Activated CD8-positive, alpha-beta T cell treated with anti-CD3 and anti-CD28 coated beads for 36 hours (primary cell): ENCODE data around the gene SVEP1. TPM values are rescaled to one million over a fixed set of nuclear protein-coding genes. Genes with fewer than 3 reads are reported as not detected.

Experiments
- ATAC-seq: fragments of 200-7000 bp; cut with Tn5 transposase; one replicate; pipeline ENCODE4 v1.10.0; 2021; ENCODE audit warnings: mild to moderate bottlenecking, moderate library complexity
- CTCF ChIA-PET: fragments of 350-600 bp; sonication (Branson Sonifier 250); formaldehyde crosslinking; loops from one replicate; lab custom pipeline; 2021; ENCODE audit warnings: antibody characterized with exemption; lab: Charles Lee
- POLR2A ChIA-PET: fragments of 350-600 bp; sonication (Branson Sonifier 250); formaldehyde crosslinking; loops from one replicate; lab custom pipeline; 2021; ENCODE audit warnings: antibody characterized with exemption; lab: Charles Lee
- DNase-seq: peaks from one replicate; pipeline ENCODE4 v3.0.0-alpha.2; 2020
- H3K27ac Mint-ChIP-seq: one replicate; pipeline ENCODE4 v1.8.0; 2021; ENCODE audit warnings: mild to moderate bottlenecking, mixed read lengths
- H3K27me3 Mint-ChIP-seq: one replicate; pipeline ENCODE4 v1.8.0; 2021; ENCODE audit warnings: mixed read lengths
- H3K36me3 Mint-ChIP-seq: one replicate; pipeline ENCODE4 v1.8.0; 2021; ENCODE audit warnings: low read depth, mixed read lengths
- H3K4me1 Mint-ChIP-seq: one replicate; pipeline ENCODE4 v1.8.0; 2021; ENCODE audit warnings: low read depth, mixed read lengths
- H3K4me3 Mint-ChIP-seq: one replicate; pipeline ENCODE4 v1.8.0; 2021; ENCODE audit warnings: mild to moderate bottlenecking, moderate library complexity, mixed read lengths
- H3K9me3 Mint-ChIP-seq: one replicate; pipeline ENCODE4 v1.8.0; 2021; ENCODE audit warnings: mixed read lengths
- intact Hi-C: fragments of 100-400 bp; cut with micrococcal nuclease; formaldehyde crosslinking; loops from one replicate; pipeline ENCODE4 v1.10.0; 2022
- total RNA-seq, 2 experiments: library from RNA; stranded (reverse); gene quantifications; one replicate each; pipeline ENCODE4 v1.2.3, GENCODE V29; 2021
- TF ChIP-seq, protein P1 (sequence below): fragments of 200-600 bp; IDR thresholded peaks from one replicate; pipeline ENCODE4 v1.8.0; 2022; ENCODE audit warnings: antibody characterized with exemption, mild to moderate bottlenecking

SVEP1 gene
- total RNA-seq: not detected

DNA sequence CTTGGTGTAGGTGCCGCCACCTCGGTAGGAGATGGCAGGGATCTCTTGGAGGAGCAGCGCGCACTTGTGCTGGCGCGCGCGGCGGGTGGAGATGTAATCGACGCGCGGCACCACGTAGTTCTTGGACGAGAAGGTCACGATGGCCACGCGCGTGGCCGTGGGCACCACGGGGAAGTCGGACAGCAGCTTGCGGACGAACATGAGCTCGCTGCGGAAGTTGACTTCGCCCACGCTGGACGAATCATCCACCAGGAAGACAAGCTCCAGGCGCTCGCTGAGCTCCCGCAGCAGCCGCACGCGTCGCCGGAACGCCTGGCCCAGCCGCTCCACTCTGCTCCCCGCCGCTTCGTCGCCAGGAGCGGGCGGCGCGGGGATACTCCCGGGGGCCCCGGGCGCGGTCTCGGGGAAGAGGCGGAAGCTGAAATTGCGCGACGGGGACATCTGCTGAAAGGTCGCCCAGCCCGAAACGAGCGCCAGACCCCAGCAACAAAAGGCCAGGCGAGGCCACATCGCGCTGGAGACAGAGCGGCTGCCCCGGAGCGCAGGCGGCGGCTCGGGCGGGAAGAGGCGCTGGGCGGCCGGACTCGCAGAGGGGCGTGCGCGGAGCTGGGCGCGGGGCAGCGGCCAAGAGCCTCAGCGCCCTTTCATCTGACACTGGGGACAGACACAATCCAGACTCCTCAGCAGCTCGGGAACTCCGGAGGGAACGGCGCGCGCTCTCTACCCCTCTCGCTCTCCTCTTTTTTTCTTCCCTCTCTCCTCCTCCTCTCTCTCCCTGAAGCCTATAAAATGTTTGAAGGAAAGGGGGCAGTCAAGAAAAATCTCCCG lies at the start of gene SVEP1:
SVEP1 (minus strand) TSS at position 708 of the 828 bp plus-strand sequence; CDS start at position 510, 198 bp downstream.
- DNase-seq: no peak
- ChIA-PET POLR2A (no interaction called here), CTCF (interaction anchor here (0.6 kb wide), 1 partner anchor 267 kb away, joined by 8 read pairs; no protein-coding TSS in a partner anchor)
- TF ChIP-seq, protein P1, sequence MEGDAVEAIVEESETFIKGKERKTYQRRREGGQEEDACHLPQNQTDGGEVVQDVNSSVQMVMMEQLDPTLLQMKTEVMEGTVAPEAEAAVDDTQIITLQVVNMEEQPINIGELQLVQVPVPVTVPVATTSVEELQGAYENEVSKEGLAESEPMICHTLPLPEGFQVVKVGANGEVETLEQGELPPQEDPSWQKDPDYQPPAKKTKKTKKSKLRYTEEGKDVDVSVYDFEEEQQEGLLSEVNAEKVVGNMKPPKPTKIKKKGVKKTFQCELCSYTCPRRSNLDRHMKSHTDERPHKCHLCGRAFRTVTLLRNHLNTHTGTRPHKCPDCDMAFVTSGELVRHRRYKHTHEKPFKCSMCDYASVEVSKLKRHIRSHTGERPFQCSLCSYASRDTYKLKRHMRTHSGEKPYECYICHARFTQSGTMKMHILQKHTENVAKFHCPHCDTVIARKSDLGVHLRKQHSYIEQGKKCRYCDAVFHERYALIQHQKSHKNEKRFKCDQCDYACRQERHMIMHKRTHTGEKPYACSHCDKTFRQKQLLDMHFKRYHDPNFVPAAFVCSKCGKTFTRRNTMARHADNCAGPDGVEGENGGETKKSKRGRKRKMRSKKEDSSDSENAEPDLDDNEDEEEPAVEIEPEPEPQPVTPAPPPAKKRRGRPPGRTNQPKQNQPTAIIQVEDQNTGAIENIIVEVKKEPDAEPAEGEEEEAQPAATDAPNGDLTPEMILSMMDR: no peak
- no peak for ATAC-seq
- peaks cover 2% of the 10 kb centered on the region for H3K4me1 Mint-ChIP-seq
- H3K9me3 Mint-ChIP-seq: no peaks in the 10 kb centered on the region
- no peak within 1 kb of the TSS for H3K27ac Mint-ChIP-seq
- intact Hi-C loops: no loop called here
- peaks cover 34% of the 10 kb centered on the region for H3K27me3 Mint-ChIP-seq
- no peaks in the 10 kb centered on the region for H3K36me3 Mint-ChIP-seq
- no peak within 1 kb of the TSS for H3K4me3 Mint-ChIP-seq

DNA sequence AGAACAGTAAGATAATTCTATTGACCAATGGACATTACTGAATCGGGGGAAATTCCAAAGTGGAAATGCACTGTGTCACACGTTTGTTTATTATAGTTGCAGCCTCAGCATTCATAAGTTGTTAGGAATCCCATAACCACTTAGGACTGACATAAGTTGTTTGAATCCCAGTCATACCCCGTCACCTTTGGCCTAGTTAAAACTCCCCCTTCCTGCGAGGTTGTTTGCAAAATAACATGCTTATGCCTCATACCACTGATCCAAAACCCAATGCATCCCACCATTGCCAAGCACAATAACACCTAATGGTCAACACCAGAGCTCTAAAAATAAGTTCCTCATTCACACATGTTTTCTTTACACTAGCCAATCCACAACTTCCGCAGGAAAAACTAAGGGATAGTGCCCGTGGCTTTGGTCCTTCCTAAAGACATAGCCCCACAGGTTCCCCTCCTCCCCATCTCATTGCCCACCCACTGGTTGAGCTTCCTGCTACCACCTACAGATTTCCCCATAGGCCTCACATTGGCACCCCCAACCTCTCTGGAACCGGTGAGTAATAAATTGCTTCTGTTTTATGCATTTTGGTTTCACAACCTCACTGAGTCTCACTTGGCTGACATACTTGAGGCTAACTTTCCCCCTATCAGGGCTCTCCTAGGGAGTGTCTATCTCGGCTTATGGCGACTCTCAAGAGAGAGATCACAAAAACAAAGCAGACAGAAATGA lies 46.7 kb upstream of the SVEP1 start:
- Mint-ChIP-seq H3K27ac (no peak overlapping the region), H3K4me1 (peaks cover 11% of the 10 kb centered on the region), H3K36me3 (no peaks in the 10 kb centered on the region), H3K4me3 (no peak overlapping the region), H3K9me3 (peaks cover 4% of the 10 kb centered on the region), H3K27me3 (no peaks in the 10 kb centered on the region)
- CTCF ChIA-PET: interaction anchor here (0.6 kb wide), 1 partner anchor 443 kb away, joined by 3 read pairs; no protein-coding TSS in a partner anchor
- DNase-seq: peak; percentile 41
- intact Hi-C loops: loop anchor here (10.0 kb wide), 1 partner anchor 181 kb away; no protein-coding TSS in a partner anchor
- POLR2A ChIA-PET: no interaction called here
- peak; percentile 94 for ATAC-seq
- TF ChIP-seq, protein P1: no peak

DNA sequence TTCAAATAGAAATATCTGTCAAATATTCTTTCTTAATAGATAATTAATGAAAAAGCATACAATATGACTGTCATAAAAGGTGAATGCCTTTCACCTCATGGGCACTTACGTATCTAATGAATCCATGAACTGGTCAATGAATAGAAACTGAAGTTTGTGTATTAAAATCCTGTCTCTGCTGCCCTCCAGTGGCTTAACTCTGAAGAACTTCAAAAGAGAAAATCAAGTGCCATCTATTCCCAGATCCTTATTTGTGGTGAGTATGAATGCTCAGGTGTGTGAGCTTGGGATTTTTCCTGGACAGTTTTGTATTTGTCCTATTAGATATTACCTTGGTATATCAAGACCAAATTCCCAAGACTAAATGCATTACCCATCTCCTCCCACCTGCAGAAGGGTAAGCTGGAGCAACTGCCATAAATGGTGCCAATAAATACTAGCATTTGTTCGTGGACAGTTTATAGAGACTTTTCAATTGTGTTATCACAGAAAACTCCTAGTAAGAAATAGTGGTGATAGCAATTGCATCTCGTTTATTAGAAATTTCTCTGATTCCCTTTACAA lies 44.0 kb upstream of the SVEP1 start:
- no peak overlapping the region for H3K27ac Mint-ChIP-seq
- ATAC-seq (no peak), DNase-seq (peak; percentile 32)
- H3K4me1 Mint-ChIP-seq: peaks cover 11% of the 10 kb centered on the region
- H3K4me3 Mint-ChIP-seq: no peak overlapping the region
- TF ChIP-seq, protein P1: peak; percentile 69
- CTCF ChIA-PET: interaction anchor here (0.6 to 2.0 kb wide), 17 partner anchors 14 to 439 kb away, joined by 3 to 24 read pairs (median 3); partner anchors contain the start of gene MUSK
- no peaks in the 10 kb centered on the region for H3K9me3 Mint-ChIP-seq
- no peaks in the 10 kb centered on the region for H3K36me3 Mint-ChIP-seq
- no peaks in the 10 kb centered on the region for H3K27me3 Mint-ChIP-seq
- POLR2A ChIA-PET: no interaction called here
- intact Hi-C loops: loop anchor here (2.0 to 10.0 kb wide), 2 partner anchors 179 to 441 kb away; no protein-coding TSS in a partner anchor

DNA sequence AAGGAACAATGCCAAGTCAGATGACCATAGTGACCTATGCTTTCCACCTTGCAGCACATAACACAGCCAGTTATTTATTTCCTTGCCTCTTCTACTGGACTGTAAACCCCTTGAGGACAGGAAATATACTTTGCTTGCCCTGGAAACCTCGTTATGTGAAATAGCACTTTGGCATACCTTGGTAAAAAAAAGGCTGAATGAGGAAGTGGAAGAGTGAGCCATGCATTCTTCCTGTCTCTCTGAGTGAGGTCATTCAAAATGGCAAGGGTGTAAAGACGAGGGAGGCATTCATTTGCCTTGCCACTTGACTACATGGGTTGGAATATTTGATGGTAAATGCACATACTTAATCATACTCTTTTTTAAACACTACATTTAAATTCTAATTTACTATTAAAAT lies 42.8 kb upstream of the SVEP1 start:
- DNase-seq (no peak), ATAC-seq (no peak)
- no peak overlapping the region for H3K27ac Mint-ChIP-seq
- CTCF ChIA-PET: interaction anchor here (1.8 to 2.0 kb wide), 2 partner anchors 170 to 438 kb away, joined by 4 to 24 read pairs; no protein-coding TSS in a partner anchor
- TF ChIP-seq, protein P1: no peak
- H3K9me3 Mint-ChIP-seq: no peaks in the 10 kb centered on the region
- no peaks in the 10 kb centered on the region for H3K27me3 Mint-ChIP-seq
- POLR2A ChIA-PET: no interaction called here
- H3K36me3 Mint-ChIP-seq: no peaks in the 10 kb centered on the region
- H3K4me3 Mint-ChIP-seq: no peak overlapping the region
- peaks cover 11% of the 10 kb centered on the region for H3K4me1 Mint-ChIP-seq
- intact Hi-C loops: loop anchor here (2.0 to 10.0 kb wide), 2 partner anchors 178 to 440 kb away; no protein-coding TSS in a partner anchor
